Skin of body (tissue), 2 donors: ENCODE results near the gene POTEH. TPM values are rescaled to one million over a fixed set of nuclear protein-coding genes. Genes with fewer than 3 reads are reported as not detected.
"Not testable (repeated sequence)": the region's sequence is repeated elsewhere in the genome, so short reads cannot be mapped to it uniquely, and the experiment has no call there.

Source experiments
- DNase-seq: peaks from one replicate; lab custom pipeline; 2025; lab: John Stamatoyannopoulos, UW
- total RNA-seq: library from RNA; depleted of rRNA; stranded (reverse); fragments of >200 nt; gene quantifications from one replicate; pipeline ENCODE4 v1.2.3, GENCODE V29; 2014

POTEH gene
- total RNA-seq: not detected

DNA sequence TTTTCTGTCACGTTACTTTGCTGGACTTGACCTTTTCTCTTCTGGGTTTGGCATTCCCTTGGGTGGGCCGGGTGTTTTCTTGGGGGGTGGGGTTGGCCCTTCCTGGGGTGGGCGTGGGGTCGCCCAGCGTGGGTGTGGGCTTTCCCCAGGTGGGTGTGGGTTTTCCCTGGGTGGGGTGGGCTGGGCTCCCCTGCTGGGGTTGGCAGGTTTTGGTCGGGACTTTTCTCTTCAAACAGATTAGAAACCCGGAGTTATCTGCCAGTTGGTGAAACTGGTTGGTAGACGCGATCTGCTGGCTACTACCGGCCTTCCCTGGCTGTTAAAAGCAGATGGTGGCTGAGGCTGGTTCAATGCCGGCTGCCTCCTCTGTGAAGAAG is at the start of gene POTEH:
POTEH (plus strand) TSS at position 278 of the 377 bp plus-strand sequence; CDS start at position 330, 52 bp downstream.
- not testable (repeated sequence) for DNase-seq

GRCh38 chr22:15642288-15642861 is 47.5 kb upstream of the POTEH start:
- DNase-seq: not testable (repeated sequence)

- not testable (repeated sequence) for DNase-seq
Measured at GRCh38 chr22:15651954-15652353, 37.9 kb upstream of the POTEH start.

GRCh38 chr22:15652738-15653137 is 37.1 kb upstream of the POTEH start:
- not testable (repeated sequence) for DNase-seq

DNA sequence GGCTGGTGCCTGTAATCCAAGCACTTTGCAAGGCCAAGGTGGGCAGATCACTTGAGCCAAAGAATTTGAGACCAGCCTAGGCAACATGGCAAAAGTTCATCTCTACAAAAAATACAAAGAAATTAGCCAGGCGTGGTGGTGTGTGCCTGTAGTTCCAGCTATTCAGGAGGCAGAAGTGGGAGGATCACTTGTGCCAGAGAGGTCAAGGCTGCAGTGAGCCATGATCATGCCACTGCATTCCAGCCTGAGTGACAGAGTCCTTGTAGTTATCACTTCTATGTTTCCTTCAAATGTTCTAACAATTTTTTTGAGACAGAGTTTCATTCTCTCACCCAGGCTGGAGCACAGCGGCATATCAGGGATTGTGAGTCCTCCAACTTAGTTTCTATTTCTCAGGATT is 36.6 kb upstream of the POTEH start:
- DNase-seq: not testable (repeated sequence)

DNA sequence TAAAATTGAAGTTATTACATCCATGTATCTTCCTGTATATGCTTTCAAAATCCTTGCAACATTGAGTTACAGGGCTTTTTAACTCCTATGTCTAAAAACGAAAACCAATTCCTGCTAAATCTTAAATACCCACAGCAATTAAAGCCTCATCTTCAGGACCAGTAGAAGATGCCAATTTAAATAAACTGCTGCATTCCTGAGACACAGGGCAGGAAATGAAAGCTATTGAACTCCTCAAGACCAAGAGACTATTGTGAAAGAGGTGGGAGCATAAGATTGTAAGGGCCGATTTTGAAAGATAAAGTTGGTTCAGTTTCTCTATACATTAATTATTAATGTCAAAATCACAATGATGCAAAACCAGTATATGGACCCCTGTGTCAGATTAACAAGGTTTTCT is 28.7 kb upstream of the POTEH start:
- not testable (repeated sequence) for DNase-seq

- DNase-seq: not testable (repeated sequence)
Measured at GRCh38 chr22:15664682-15665081, 25.1 kb upstream of the POTEH start.

DNA sequence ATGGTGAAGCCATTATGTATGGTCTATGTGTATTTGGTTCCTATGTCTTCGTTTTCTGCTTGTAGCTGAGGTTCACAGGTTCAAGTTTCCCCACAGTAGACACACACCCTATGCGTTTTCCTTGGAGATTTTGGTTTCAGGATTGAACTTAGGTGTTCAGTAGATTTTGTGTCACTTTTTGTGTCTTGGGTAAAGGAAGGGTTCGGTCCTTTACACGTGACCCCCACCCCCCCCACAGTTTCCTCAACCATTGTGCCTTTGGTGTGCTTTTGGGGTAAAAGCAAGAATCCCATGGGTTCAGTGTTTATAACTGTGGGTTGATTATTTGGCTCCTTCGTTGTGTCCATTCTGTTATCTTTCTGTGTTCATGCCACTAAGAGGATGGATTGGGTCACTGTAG is 24.3 kb upstream of the POTEH start:
- DNase-seq: not testable (repeated sequence)

- not testable (repeated sequence) for DNase-seq
Measured at GRCh38 chr22:15669430-15669829, 20.4 kb upstream of the POTEH start.

DNA sequence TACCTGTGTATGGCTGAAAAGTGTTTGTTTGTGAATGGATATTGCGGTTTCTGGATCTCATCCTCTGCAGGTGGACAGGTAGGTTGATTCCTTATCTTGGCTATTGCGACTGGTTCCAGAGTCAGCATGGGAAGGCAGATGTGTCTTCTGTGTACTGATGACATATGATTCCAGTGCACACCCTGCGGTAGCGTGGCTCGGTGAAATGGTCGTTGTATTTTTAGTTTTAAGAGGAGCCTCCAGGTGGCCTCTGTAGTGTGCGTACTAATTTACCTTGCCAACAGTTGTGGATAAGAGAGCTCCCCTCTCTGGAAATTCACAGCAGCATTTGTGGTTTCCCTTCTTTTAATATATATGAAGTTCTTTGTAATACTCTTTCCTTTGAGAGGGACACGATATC is 10.1 kb upstream of the POTEH start:
- not testable (repeated sequence) for DNase-seq

GRCh38 chr22:15684115-15684514 is 5.7 kb upstream of the POTEH start:
- not testable (repeated sequence) for DNase-seq

DNA sequence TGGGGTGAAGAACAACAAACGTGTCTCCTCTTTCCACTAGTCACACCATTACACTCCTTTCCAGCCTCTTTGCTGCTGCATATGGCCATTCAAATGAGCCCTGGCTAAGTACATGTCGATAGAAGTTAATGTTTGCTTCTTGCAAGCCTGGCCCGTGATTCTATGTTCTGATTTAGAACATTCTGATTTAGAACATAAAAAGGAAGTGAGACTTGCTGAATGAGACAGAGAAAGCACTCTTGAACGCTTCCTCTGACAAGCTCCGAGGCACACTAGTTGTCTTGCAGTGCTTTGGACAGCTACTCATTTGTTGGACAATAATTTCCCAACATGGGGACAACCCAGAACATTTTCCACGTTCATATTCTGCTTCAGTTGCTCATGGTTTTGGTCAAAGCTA is 5.1 kb upstream of the POTEH start:
- not testable (repeated sequence) for DNase-seq

DNA sequence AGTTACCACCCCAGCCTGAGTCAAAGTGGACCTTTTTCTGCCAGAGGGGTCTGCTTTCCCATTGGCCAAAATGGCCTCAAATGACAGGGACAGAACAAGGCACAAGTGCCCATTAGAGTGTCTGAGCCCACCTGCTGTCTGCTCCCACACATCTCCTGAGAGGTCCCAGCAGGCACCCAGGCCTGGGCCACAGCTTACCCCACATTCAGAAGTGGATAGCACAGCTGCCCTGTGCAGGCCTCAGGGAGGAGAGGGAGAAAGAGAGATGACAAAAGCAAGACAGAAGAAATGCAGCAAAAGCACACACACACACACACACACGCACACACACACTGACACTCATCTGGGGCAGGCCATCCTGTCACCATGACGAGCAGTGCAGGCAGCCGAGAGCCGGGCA is 4.2 kb upstream of the POTEH start:
- not testable (repeated sequence) for DNase-seq

- DNase-seq: not testable (repeated sequence)
Measured at GRCh38 chr22:15687086-15687485, 2.7 kb upstream of the POTEH start.

GRCh38 chr22:15687676-15688075 is 2.1 kb upstream of the POTEH start:
- not testable (repeated sequence) for DNase-seq

- not testable (repeated sequence) for DNase-seq
Measured at GRCh38 chr22:15688090-15688489, 1.7 kb upstream of the POTEH start.

DNA sequence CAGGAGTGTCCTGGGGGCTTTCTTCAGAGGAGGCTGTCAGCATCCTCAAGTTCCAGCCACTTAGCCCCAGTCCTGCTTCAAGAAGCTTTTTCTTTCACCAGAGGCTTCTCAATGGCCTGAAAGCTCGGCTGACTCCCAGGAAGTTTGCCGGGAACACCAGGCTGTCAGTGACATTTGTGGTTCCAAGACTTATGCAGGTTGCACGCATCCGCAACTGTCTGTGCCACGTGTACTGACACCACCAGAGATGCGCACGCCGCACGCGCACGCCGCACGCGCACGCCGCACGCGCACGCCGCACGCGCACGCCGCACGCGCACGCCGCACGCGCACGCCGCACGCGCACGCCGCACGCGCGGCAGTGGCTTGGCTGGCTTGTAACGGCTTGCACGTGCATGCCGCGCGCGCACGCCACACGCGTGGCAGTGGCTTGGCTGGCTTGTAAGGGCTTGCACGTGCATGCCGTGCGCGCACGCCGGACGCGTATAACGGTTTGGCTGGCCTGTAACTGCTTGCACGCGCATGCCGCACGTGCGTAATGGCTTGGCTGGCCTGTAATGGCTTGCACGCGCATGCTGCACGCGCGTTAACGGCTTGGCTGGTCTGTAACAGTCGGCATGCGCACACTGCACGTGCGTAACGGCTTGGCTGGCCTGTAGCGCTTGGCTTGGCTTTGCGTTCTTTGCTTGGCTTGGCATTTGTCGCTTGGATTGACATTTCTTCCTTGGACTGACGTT is 646 bp upstream of the POTEH start:
- DNase-seq: not testable (repeated sequence)

GRCh38 chr22:15713600-15713999 is 23.8 kb downstream of the POTEH start:
- not testable (repeated sequence) for DNase-seq

DNA sequence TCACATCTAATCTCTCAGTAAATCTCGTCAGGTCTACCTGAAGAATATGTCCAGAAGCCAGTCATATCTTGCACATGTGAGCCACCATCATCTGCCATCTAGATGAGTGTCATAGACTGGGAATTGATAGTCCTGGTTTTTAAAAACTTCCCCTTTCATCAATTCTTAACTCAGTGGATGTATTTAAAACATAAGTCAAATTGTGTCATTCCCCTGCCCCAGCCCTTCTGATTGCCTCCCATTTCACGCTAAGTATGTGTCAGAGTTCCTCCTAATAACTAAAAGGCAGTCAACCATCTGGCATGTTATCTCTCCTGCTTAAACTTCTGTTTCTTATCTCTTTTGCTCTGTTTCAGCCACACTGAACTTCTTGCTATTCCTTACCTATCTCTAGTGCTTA is 24.3 kb downstream of the POTEH start:
- not testable (repeated sequence) for DNase-seq

- DNase-seq: not testable (repeated sequence)
Measured at GRCh38 chr22:15721884-15722283, 32.1 kb downstream of the POTEH start.

- not testable (repeated sequence) for DNase-seq
Measured at GRCh38 chr22:15729209-15729917, 39.5 kb downstream of the POTEH start.

- not testable (repeated sequence) for DNase-seq
Measured at GRCh38 chr22:15731023-15731422, 41.2 kb downstream of the POTEH start.
